NB4 (cell line): ENCODE results near the gene BIRC3.

Experiments
- DNase-seq: peaks from one replicate; pipeline ENCODE4 v3.0.0; 2010; ENCODE audit warnings: low read depth
- H3K4me3 ChIP-seq: one replicate; pipeline ENCODE4 v1.5.1; 2011; ENCODE audit warnings: mild to moderate bottlenecking, low read depth, low read length, moderate library complexity
- MYC ChIP-seq: IDR thresholded peaks from 2 replicates; pipeline ENCODE4 v1.6.1; 2011; ENCODE audit warnings: low read depth, low read length
- POLR2A ChIP-seq: IDR thresholded peaks from 2 replicates; pipeline ENCODE4 v1.6.1; 2011; ENCODE audit warnings: mild to moderate bottlenecking; ENCODE audit not compliant: insufficient read length; ENCODE audit errors: extremely low read depth
- TF ChIP-seq, protein P1 (sequence below): IDR thresholded peaks from 2 replicates; pipeline ENCODE4 v1.6.1; 2011; ENCODE audit warnings: low read depth, low read length
- TF ChIP-seq, protein P2 (sequence below): IDR thresholded peaks from one replicate; pipeline ENCODE4 v1.5.1; 2012; ENCODE audit warnings: low read depth, low read length

Gene BIRC3

DNA sequence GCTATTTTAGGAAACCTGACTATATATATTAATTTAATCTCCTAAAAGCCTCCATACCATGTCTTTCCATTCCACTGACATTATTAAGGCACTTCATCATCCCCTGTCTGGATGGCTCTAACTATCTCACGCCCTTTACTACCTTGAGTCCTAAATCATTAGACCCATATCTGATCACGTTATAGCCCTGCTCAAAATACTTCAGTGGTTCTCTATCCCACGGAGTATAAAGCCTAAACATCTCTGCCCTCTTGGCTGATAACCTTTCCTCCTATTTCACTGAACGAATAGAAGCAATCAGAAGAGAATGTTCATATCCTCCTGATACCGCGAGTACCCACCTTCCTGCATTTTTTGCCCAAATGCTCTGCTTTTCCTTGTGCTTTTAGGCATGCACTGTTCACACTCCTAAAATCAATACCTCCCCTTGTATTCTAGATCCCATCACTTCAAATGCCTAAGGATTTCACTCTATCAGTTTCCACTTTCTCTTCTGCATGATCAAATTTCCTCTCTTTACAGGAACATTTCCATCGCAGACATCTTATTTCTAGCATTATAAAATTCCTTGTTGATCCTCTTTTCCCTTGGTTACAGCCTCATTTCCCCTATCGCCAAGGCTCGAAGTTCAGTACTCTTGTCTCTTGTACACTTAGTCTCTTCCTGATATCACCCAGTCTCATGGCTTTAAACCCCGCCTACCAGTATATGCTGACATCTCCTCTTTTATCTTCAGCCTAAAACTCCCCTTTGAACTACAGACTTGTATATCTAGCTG lies 45.0 kb upstream of the BIRC3 start:
- TF ChIP-seq POLR2A (no peak), MYC (no peak)
- TF ChIP-seq, protein P1, sequence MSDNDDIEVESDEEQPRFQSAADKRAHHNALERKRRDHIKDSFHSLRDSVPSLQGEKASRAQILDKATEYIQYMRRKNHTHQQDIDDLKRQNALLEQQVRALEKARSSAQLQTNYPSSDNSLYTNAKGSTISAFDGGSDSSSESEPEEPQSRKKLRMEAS = no peak
- TF ChIP-seq, protein P2, sequence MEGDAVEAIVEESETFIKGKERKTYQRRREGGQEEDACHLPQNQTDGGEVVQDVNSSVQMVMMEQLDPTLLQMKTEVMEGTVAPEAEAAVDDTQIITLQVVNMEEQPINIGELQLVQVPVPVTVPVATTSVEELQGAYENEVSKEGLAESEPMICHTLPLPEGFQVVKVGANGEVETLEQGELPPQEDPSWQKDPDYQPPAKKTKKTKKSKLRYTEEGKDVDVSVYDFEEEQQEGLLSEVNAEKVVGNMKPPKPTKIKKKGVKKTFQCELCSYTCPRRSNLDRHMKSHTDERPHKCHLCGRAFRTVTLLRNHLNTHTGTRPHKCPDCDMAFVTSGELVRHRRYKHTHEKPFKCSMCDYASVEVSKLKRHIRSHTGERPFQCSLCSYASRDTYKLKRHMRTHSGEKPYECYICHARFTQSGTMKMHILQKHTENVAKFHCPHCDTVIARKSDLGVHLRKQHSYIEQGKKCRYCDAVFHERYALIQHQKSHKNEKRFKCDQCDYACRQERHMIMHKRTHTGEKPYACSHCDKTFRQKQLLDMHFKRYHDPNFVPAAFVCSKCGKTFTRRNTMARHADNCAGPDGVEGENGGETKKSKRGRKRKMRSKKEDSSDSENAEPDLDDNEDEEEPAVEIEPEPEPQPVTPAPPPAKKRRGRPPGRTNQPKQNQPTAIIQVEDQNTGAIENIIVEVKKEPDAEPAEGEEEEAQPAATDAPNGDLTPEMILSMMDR = no peak
- DNase-seq = no peak

DNA sequence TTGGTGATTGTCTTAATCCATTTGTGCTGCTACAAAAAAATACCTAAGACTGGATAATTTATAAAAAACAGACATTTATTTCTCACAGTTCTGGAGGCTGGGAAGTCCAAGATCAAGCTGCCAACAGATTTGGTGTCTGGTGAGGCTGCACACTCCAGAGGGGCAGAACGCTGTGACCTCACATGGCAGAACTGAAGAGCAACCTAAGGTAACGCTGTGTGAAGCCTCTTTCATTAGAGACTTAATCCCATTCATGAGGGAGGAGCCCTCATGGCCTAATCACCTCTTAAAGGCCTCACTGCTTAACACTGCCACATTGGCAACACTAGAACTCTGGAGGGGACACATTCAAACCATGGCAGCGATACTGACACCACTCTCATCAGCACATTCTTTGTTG lies 42.7 kb upstream of the BIRC3 start:
- no peak for DNase-seq
- TF ChIP-seq, protein P1 = no peak
- no peak for TF ChIP-seq MYC
- no peak overlapping the region for H3K4me3 ChIP-seq

More for the DNA sequence above, 45.0 kb upstream of the BIRC3 start:
- no peak overlapping the region for H3K4me3 ChIP-seq

DNA sequence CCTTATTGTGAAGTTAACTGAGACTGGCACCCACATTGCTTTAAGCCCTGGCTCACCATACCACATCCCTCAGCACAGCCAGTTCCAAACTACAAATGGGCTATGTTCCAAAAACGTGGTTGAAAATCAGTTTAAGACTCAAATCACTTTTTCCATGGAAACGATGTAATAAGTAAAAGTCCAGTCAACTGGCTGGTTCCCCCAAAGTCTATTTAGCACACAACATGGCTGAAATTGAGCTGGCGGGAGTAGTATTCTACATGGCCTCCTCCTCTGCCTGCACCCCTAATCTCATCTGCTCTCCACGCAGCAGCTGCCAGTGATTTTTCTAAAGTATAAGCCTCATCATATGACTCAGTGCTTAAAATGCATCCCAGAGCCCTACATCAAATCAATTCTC lies 40.9 kb upstream of the BIRC3 start:
- TF ChIP-seq, protein P2 = no peak
- TF ChIP-seq, protein P1 = no peak
- no peak for TF ChIP-seq POLR2A
- no peak for TF ChIP-seq MYC
- no peak for DNase-seq

DNA sequence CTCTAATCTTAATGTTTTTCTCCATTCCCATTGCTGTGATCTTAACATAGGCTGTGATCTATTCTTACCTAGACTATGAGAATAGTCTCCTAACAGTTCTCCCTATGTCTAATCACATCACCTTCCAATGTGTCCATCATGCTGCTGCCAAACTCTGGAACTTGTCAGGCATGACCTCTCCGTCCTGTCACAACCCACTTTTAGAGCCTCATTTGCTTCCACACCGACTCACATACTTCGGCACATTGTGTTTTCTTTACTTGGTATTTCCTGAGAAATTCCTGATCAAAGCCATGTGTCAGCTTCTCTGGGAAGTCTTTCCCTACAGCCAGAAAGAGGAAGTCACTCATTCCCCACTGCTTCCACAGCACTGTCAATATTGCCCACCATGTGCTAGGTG lies 40.5 kb upstream of the BIRC3 start:
- DNase-seq = no peak
- H3K4me3 ChIP-seq = no peak overlapping the region
- no peak for TF ChIP-seq POLR2A
- TF ChIP-seq MYC = no peak
- TF ChIP-seq, protein P1 = no peak
- TF ChIP-seq, protein P2 = no peak

More for the DNA sequence above, 40.9 kb upstream of the BIRC3 start:
- no peak overlapping the region for H3K4me3 ChIP-seq

DNA sequence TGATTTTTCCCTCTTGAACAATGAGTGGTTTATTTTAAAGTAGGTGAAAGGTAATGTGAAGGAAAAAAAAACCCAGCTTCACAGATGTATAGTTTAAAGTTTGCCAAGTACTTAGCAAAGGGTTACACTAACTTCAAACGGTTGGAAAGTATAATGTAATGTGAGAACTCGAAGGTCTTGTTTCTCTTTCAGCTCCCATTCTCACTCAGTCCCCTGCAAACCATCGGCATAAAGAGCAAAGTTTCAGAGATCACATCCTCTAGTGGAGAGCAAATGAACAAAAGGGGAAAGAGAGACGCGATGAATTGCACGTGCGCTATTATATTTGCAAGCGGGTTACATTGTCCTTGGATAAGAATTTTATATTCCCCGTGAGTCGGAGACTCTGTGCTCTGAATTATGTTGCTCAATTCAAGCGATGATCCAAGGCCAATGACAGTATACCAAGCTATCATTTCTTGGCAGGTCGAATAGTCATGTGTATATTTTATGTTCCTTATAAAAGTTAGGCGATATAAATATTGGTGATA lies 37.6 kb upstream of the BIRC3 start:
- TF ChIP-seq, protein P1 = no peak
- no peak for DNase-seq
- H3K4me3 ChIP-seq = no peak overlapping the region

DNA sequence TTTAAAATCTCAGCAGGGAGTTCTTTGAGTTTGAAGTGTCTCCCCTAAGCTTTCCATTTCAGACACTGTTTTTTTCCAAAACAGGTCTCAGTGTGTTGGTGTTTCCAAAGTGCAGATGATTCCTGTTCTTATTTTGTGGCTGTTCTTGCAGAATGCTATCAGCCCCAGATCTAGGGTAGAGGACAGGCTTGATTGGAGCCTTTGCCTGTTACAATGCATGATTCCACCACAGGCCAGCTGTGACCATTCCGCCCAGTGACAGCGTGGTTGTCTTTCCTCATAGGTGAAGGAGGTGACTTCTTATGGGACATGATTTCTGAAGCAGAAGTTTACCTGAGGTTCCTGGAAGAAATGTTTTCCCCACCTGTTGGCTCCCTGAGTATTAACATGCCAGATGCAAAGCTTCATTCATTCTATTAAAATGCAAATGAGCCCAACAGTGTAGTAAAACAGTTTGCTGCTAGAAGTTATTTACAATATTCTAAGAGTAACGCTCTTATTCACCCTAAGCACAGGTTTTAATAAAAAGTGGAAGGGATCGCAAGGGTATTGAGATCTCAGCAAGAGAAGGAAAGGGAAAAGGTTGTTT lies 36.9 kb upstream of the BIRC3 start:
- DNase-seq = no peak
- no peak overlapping the region for H3K4me3 ChIP-seq
- TF ChIP-seq MYC (no peak), POLR2A (no peak)
- TF ChIP-seq, protein P2 = no peak
- TF ChIP-seq, protein P1 = no peak
